CD4-positive, alpha-beta T cell (primary cell): ENCODE results near the gene JHY. TPM values are rescaled to one million over a fixed set of nuclear protein-coding genes. Genes with fewer than 3 reads are reported as not detected.

Source experiments
- ATAC-seq: fragments of 200-7000 bp; cut with Tn5 transposase; one replicate; pipeline ENCODE4 v1.10.0; 2022; ENCODE audit warnings: mild to moderate bottlenecking; ENCODE audit not compliant: poor library complexity
- CTCF ChIA-PET: fragments of 350-600 bp; sonication (Branson Sonifier 250); formaldehyde crosslinking; loops from one replicate; lab custom pipeline; 2021; ENCODE audit warnings: antibody characterized with exemption, inconsistent platforms; lab: Charles Lee
- POLR2A ChIA-PET: fragments of 350-600 bp; sonication (Branson Sonifier 250); formaldehyde crosslinking; loops from one replicate; lab custom pipeline; 2021; ENCODE audit warnings: antibody characterized with exemption, inconsistent platforms; lab: Charles Lee
- DNase-seq, 14 experiments: peaks; one replicate each; pipeline ENCODE4 v3.0.0-alpha.2; 2013 to 2020; ENCODE audit warnings: mixed read lengths in 2 of 14
- H3K27ac ChIP-seq, 2 donors: one replicate each; pipeline versions ENCODE4 v1.5.1 to v1.7.0; 2013; ENCODE audit warnings: low read length in 2 of 2, low read depth in 1 of 2, mild to moderate bottlenecking in 1 of 2
- H3K27me3 ChIP-seq, 2 experiments: 1 replicate in 1 of 2; 2 replicates in 1 of 2; pipeline versions ENCODE4 v1.6.1 to v1.7.0; 2013; ENCODE audit warnings: low read length in 2 of 2, control low read depth in 1 of 2, mild to moderate bottlenecking in 1 of 2, moderate library complexity in 1 of 2; ENCODE audit not compliant: insufficient read depth in 2 of 2, control insufficient read depth in 1 of 2
- H3K36me3 ChIP-seq: one replicate; pipeline ENCODE4 v1.6.1; 2013; ENCODE audit warnings: low read length, control low read depth; ENCODE audit not compliant: insufficient read depth
- H3K4me1 ChIP-seq: one replicate; pipeline ENCODE4 v1.6.1; 2013; ENCODE audit warnings: low read length, control low read depth; ENCODE audit not compliant: insufficient read depth
- H3K4me3 ChIP-seq: one replicate; pipeline ENCODE4 v1.5.1; 2013; ENCODE audit warnings: mild to moderate bottlenecking, low read length, moderate library complexity
- H3K9me3 ChIP-seq, 2 experiments: 1 replicate in 1 of 2; 2 replicates in 1 of 2; pipeline versions ENCODE4 v1.6.1 to v1.7.0; 2013; ENCODE audit warnings: low read length in 2 of 2, mild to moderate bottlenecking in 2 of 2, control low read depth in 1 of 2, moderate library complexity in 1 of 2; ENCODE audit not compliant: control insufficient read depth in 1 of 2, insufficient read depth in 1 of 2
- H3K27ac Mint-ChIP-seq: one replicate; pipeline ENCODE4 v1.8.0; 2020; ENCODE audit warnings: mixed read lengths
- H3K27me3 Mint-ChIP-seq: one replicate; pipeline ENCODE4 v1.8.0; 2021; ENCODE audit warnings: mixed read lengths
- H3K36me3 Mint-ChIP-seq: one replicate; pipeline ENCODE4 v1.8.0; 2021; ENCODE audit warnings: low read depth, mixed read lengths
- H3K4me1 Mint-ChIP-seq: one replicate; pipeline ENCODE4 v1.8.0; 2021; ENCODE audit warnings: low read depth, mixed read lengths
- H3K4me3 Mint-ChIP-seq: one replicate; pipeline ENCODE4 v1.8.0; 2020; ENCODE audit warnings: mild to moderate bottlenecking, mixed read lengths
- H3K9me3 Mint-ChIP-seq: one replicate; pipeline ENCODE4 v1.8.0; 2020; ENCODE audit warnings: mixed read lengths
- intact Hi-C, 2 experiments: fragments of 100-400 bp; cut with DNase I in 1 of 2; cut with micrococcal nuclease in 1 of 2; formaldehyde crosslinking; loops; one replicate each; pipeline versions ENCODE4 v1.15.1 to v1.9.0; 2023 to 2025; cut with DNase I, micrococcal nuclease
- total RNA-seq, 174 experiments: library from RNA in 2 of 174; stranded (reverse) in 2 of 174; gene quantifications; one replicate each; pipeline ENCODE4 v1.2.3 and lab custom pipeline; 2021 to 2026
- TF ChIP-seq, protein P1 (sequence below): fragments of 200-600 bp; IDR thresholded peaks from one replicate; pipeline ENCODE4 v1.8.0; 2022; ENCODE audit warnings: antibody characterized with exemption, mild to moderate bottlenecking

JHY gene
- total RNA-seq, 2 experiments from 2014 or later, result 4.6 to 4.7 TPM

DNA sequence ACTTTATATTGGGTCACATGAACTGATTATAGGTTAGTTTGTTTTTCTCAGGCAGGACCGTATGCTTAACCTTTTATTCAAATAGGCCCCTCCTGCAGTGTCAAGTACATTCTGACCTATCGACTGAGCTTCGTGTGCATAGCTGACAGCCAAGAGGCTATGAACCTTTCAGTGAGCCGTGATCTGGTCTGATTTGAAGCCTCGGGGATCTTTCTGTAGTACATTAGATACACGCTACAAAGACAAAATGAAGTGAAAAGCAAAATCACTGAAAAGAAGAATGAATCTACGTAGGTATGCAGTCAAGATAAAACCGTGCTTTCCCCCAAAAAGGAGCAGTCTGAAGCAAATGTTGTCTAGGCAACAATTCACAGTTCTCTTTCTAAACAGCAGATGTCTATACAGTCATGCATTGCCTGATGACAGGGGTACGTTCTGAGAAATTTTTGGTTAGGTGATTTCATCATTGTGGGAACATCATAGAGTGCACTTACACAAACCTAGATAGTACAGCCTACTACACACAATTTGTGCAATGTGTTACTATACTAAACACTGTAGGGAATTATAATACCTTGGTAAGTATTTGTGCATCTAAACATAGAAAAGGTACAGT is 18.1 kb downstream of the JHY start:
- Mint-ChIP-seq H3K27ac (no peak overlapping the region), H3K9me3 (no peaks in the 10 kb centered on the region), H3K36me3 (peaks cover 25% of the 10 kb centered on the region), H3K4me1 (no peaks in the 10 kb centered on the region), H3K4me3 (no peak overlapping the region), H3K27me3 (no peaks in the 10 kb centered on the region)
- CTCF ChIA-PET, result no interaction called here
- H3K36me3 ChIP-seq, result no peaks in the 10 kb centered on the region
- H3K4me3 ChIP-seq, result no peak overlapping the region
- H3K27me3 ChIP-seq, result no peaks in the 10 kb centered on the region
- TF ChIP-seq, protein P1, sequence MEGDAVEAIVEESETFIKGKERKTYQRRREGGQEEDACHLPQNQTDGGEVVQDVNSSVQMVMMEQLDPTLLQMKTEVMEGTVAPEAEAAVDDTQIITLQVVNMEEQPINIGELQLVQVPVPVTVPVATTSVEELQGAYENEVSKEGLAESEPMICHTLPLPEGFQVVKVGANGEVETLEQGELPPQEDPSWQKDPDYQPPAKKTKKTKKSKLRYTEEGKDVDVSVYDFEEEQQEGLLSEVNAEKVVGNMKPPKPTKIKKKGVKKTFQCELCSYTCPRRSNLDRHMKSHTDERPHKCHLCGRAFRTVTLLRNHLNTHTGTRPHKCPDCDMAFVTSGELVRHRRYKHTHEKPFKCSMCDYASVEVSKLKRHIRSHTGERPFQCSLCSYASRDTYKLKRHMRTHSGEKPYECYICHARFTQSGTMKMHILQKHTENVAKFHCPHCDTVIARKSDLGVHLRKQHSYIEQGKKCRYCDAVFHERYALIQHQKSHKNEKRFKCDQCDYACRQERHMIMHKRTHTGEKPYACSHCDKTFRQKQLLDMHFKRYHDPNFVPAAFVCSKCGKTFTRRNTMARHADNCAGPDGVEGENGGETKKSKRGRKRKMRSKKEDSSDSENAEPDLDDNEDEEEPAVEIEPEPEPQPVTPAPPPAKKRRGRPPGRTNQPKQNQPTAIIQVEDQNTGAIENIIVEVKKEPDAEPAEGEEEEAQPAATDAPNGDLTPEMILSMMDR, result no peak
- no peaks in the 10 kb centered on the region for H3K9me3 ChIP-seq
- ATAC-seq (no peak), DNase-seq (no peak)
- intact Hi-C loops, result no loop called here
- no peak overlapping the region for H3K27ac ChIP-seq
- POLR2A ChIA-PET, result no interaction called here
- no peaks in the 10 kb centered on the region for H3K4me1 ChIP-seq

DNA sequence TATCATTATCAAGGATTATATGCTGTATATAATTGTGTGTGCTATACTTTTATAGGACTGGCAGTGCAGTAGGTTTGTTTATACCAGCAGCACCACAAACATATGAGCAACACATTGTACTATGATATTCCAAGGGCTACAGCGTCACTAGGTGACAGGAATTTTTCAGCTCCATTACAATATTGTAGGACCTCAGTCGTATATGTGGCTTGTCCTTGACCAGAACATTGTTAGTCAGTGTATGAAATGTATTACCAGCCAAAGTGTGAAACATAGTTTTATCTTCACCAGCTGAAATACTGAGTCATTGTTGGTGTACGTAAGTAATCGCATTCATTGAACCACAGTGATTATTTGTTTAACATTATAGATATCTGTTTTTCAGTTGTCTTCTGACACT is 20.4 kb downstream of the JHY start:
- Mint-ChIP-seq H3K36me3 (peaks cover 35% of the 10 kb centered on the region), H3K27ac (no peak overlapping the region), H3K27me3 (no peaks in the 10 kb centered on the region), H3K4me3 (no peak overlapping the region), H3K9me3 (no peaks in the 10 kb centered on the region), H3K4me1 (no peaks in the 10 kb centered on the region)
- TF ChIP-seq, protein P1, result no peak
- DNase-seq, result no peak
- POLR2A ChIA-PET, result no interaction called here
- Histone ChIP-seq H3K27me3 (no peaks in the 10 kb centered on the region), H3K4me1 (no peaks in the 10 kb centered on the region), H3K9me3 (no peaks in the 10 kb centered on the region), H3K27ac (no peak overlapping the region), H3K4me3 (no peak overlapping the region), H3K36me3 (no peaks in the 10 kb centered on the region)
- intact Hi-C loops, result no loop called here
- CTCF ChIA-PET, result no interaction called here
- no peak for ATAC-seq

DNA sequence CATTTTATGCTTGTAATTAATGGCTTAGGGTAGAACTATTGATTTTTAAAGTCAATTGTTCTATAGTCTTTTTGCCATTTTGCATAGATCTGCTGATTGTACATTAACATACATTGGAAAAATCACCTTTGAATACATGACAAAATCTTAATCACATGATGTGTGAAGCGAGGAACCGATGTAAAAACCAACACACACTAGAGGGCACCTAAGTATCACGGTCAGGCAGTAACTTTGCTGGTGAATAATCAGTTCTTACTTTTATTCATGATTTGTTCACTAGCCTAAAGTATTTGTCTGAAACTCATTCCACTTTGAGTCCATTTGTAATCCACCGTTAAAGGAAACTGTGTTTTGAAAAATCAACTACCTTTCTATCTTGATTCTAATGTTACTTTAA is 28.2 kb downstream of the JHY start:
- H3K4me1 ChIP-seq, result no peaks in the 10 kb centered on the region
- no peak overlapping the region for H3K4me3 Mint-ChIP-seq
- ChIA-PET POLR2A (no interaction called here), CTCF (no interaction called here)
- H3K27me3 ChIP-seq, result no peaks in the 10 kb centered on the region
- no peak overlapping the region for H3K27ac Mint-ChIP-seq
- H3K4me1 Mint-ChIP-seq, result no peaks in the 10 kb centered on the region
- H3K27ac ChIP-seq, result no peak overlapping the region
- ATAC-seq, result no peak
- DNase-seq, result peak in 3 of 14 experiments; percentile 7 to 14 (median 9)
- no peaks in the 10 kb centered on the region for H3K27me3 Mint-ChIP-seq
- H3K36me3 Mint-ChIP-seq, result peaks cover 9% of the 10 kb centered on the region
- H3K9me3 Mint-ChIP-seq, result no peaks in the 10 kb centered on the region
- H3K36me3 ChIP-seq, result no peaks in the 10 kb centered on the region
- TF ChIP-seq, protein P1, result no peak
- H3K4me3 ChIP-seq, result no peak overlapping the region
- H3K9me3 ChIP-seq, result no peaks in the 10 kb centered on the region
- intact Hi-C loops, result no loop called here
